Neural cell (in vitro differentiated cells): ENCODE results near the gene SNRNP40.
"Not testable (repeated sequence)": the region's sequence is repeated elsewhere in the genome, so short reads cannot be mapped to it uniquely, and the experiment has no call there.

ENCODE experiments used
- EP300 ChIP-seq: fragments of 450-650 bp; conservative IDR thresholded peaks from 2 replicates; pipeline ENCODE4 v1.6.1; 2014; ENCODE audit warnings: antibody characterized with exemption, mild to moderate bottlenecking, moderate library complexity; ENCODE audit not compliant: poor library complexity, severe bottlenecking
- TF ChIP-seq, protein P1 (sequence below): fragments of 450-650 bp; IDR thresholded peaks from 2 replicates; pipeline ENCODE4 v1.5.1; 2014; ENCODE audit warnings: antibody characterized with exemption, mild to moderate bottlenecking, moderate library complexity; ENCODE audit not compliant: poor library complexity, severe bottlenecking

DNA sequence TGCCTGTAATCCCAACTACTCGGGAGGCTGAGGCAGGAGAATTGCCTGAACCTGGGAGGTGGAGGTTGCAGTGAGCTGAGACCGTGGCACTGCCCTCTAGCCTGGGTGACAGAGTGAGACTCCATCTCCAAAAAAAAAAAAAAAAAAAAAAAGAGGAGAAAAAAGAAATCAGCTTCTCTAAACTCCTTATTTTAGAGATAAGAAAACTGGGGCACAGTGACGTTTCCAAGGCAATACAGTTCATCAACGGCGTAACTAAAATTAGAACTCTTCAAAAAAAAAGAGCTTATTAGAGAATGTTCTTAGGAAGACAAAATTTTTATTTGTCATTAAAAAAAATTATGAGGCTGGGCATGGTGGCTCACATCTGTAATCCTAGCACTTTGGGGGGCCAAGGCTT is 34.2 kb downstream of the SNRNP40 start:
- TF ChIP-seq, protein P1, sequence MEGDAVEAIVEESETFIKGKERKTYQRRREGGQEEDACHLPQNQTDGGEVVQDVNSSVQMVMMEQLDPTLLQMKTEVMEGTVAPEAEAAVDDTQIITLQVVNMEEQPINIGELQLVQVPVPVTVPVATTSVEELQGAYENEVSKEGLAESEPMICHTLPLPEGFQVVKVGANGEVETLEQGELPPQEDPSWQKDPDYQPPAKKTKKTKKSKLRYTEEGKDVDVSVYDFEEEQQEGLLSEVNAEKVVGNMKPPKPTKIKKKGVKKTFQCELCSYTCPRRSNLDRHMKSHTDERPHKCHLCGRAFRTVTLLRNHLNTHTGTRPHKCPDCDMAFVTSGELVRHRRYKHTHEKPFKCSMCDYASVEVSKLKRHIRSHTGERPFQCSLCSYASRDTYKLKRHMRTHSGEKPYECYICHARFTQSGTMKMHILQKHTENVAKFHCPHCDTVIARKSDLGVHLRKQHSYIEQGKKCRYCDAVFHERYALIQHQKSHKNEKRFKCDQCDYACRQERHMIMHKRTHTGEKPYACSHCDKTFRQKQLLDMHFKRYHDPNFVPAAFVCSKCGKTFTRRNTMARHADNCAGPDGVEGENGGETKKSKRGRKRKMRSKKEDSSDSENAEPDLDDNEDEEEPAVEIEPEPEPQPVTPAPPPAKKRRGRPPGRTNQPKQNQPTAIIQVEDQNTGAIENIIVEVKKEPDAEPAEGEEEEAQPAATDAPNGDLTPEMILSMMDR, result not testable (repeated sequence)
- TF ChIP-seq EP300, result not testable (repeated sequence)
